Heart right ventricle (tissue), 16 donors: ENCODE data around the gene KRT81. TPM values are rescaled to one million over a fixed set of nuclear protein-coding genes. Genes with fewer than 3 reads are reported as not detected.
A peak's percentile ranks its signal among the peaks of the same experiment; 100 is the strongest.

Experiments used
- ATAC-seq, 8 donors: fragments of 200-7000 bp; cut with Tn5 transposase; one replicate each; pipeline ENCODE4 v1.9.1; 2020; ENCODE audit warnings: mild to moderate bottlenecking in 8 of 8, moderate library complexity in 8 of 8, moderate number of reproducible peaks in 1 of 8
- DNase-seq, 2 donors: peaks; one replicate each; pipeline ENCODE4 v3.0.0-alpha.2; 2020
- H3K27ac ChIP-seq, 10 donors: fragments of 200-600 bp; sonication (generic) in 2 of 10; one replicate each; pipeline versions ENCODE4 v1.5.0 to v1.8.0; 2020 to 2022; ENCODE audit warnings: mild to moderate bottlenecking in 3 of 10
- H3K27me3 ChIP-seq, 7 donors: fragments of 200-600 bp; one replicate each; pipeline ENCODE4 v1.8.0; 2021 to 2022; ENCODE audit warnings: mild to moderate bottlenecking in 2 of 7
- H3K36me3 ChIP-seq, 9 donors: fragments of 200-600 bp; sonication (generic) in 1 of 9; one replicate each; pipeline versions ENCODE4 v1.5.0 to v1.8.0; 2020 to 2022; ENCODE audit warnings: mild to moderate bottlenecking in 2 of 9
- H3K4me1 ChIP-seq, 9 donors: fragments of 200-600 bp; sonication (generic) in 1 of 9; one replicate each; pipeline versions ENCODE4 v1.5.0 to v1.8.0; 2020 to 2022; ENCODE audit warnings: mild to moderate bottlenecking in 4 of 9
- H3K4me3 ChIP-seq, 10 donors: fragments of 200-600 bp; sonication (generic) in 2 of 10; one replicate each; pipeline versions ENCODE4 v1.5.0 to v1.8.0; 2020 to 2022; ENCODE audit warnings: mild to moderate bottlenecking in 7 of 10, moderate library complexity in 2 of 10
- H3K9me3 ChIP-seq, 11 donors: fragments of 200-600 bp in 10 of 11; sonication (generic) in 2 of 11; one replicate each; pipeline versions ENCODE4 v1.5.0 to v1.8.0; 2013 to 2022; ENCODE audit warnings: mild to moderate bottlenecking in 2 of 11, control low read depth in 1 of 11, moderate library complexity in 1 of 11
- CTCF ChIP-seq, 9 donors: fragments of 200-600 bp; sonication (generic) in 2 of 9; IDR thresholded peaks; one replicate each; pipeline versions ENCODE4 v1.5.0 to v1.8.0; 2021 to 2022; ENCODE audit warnings: antibody characterized with exemption in 9 of 9, mild to moderate bottlenecking in 5 of 9, moderate library complexity in 1 of 9
- WGBS, 2 donors: extraction: QIAGEN DNeasy Blood & Tissue Kit; methylation state at CpG; one replicate each; pipeline ENCODE4 v1.1.7; 2013; ENCODE audit warnings: inconsistent platforms in 1 of 2; 5-methylcytosine and 5-hydroxymethylcytosine counted together
- intact Hi-C, 10 donors: fragments of 100-400 bp; cut with DNase I; formaldehyde crosslinking; loops; one replicate each; pipeline versions ENCODE4 v1.11.1 to v1.14.2; 2022
- polyA plus RNA-seq, 2 donors: library from polyadenylated mRNA; stranded (reverse); fragments of 200-250 nt; gene quantifications; one replicate each; pipeline ENCODE4 v1.2.3, GENCODE V29; 2013
- total RNA-seq, 10 donors: library from RNA; stranded (reverse); fragmentation: NEBNext Ultra II Directional in 3 of 10; extraction: Animal tissue kit (Norgen Biotek cat#: 25700) in 3 of 10; gene quantifications; one replicate each; pipeline versions ENCODE4 v1.2.1 to v1.2.4, GENCODE V29; 2021 to 2023
- donor health status: Arrhythmogenic right ventricular cardiomyopathy.
- donor health status: ischemic (EF 13 %, LVEDD 7.1; RV severe dilation, severe dysfunction).
- donor health status: healthy with polysubstance abuse.
- donor health status: DM: no; HTN: yes; CAD: no.
- donor health status: DM: no; HTN: no; CAD: no.
- donor health status: ischemic (EF 25% LVEDD 6.9; RV normal size, moderate dysfunction).
- donor health status: ischemic (EF 25% LVEDD 5.7; RV mildly dilated, moderate dysfunction).
- donor health status: healthy.
- donor health status: DM: yes; HTN: yes; CAD: no.
- donor health status: Ischemic cardiomyopathy.
- donor health status: ischemic (EF 35%, LVEDD 5.7; RV mildly dilated, moderate dysfunction).
- donor health status: nonischemic (EF 11% LVEDD 7.7; RV severe dilation, severe dysfunction).
- donor health status: DM: yes; HTN: yes; CAD: no.
- donor health status: PGD.
- donor health status: ischemic (EF 29% LVEDD 5.4; RV normal size, mild dysfunction).
- donor health status: nonischemic (EF 23%, LVEDD 6.1; RV moderate dilation, normal function).

Gene KRT81
- total and polyA plus RNA-seq, 12 donors: not detected

DNA sequence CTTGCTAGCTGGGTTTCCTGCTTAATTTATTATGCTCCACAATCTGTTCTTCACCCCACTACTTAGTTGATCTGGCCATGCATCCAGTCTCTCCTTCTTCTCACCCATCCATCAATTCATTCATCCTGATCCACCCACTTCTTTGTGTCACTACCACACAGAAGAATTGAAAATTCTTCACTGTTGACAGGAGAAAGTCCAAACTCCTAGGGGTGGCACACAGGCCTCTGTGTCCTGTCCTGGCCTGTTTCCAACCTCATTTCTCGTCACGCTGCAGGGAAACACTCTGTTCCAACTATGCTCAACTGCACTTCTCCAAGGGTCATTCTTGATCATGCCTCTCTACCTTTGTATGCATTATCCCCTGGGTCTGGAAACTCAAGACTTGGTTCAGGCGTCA, 40.5 kb upstream of the KRT81 start:
- TF ChIP-seq CTCF (IDR thresholded peaks at IDR 0.05): no peak
- Histone ChIP-seq H3K9me3 (peaks cover 0 to 17% (median 10%) of the 10 kb centered on the region in 11 donors), H3K27me3 (peaks cover 0 to 40% (median 20%) of the 10 kb centered on the region in 7 donors), H3K36me3 (no peaks in the 10 kb centered on the region), H3K27ac (no peak overlapping the region), H3K4me1 (no peaks in the 10 kb centered on the region), H3K4me3 (no peak overlapping the region)
- WGBS, 2 donors: 77 to 81% methylated on average over 3 of the region's 3 CpGs
- ATAC-seq (no peak), DNase-seq (no peak)
- intact Hi-C loops: no loop called here

GRCh38 chr12:52331039-52331438, 39.7 kb upstream of the KRT81 start:
- no peak for TF ChIP-seq CTCF (IDR thresholded peaks at IDR 0.05)

GRCh38 chr12:52327830-52328500, 36.6 kb upstream of the KRT81 start:
- 68 to 71% methylated on average over 10 of the region's 10 CpGs for WGBS, 2 donors
- no peaks in the 10 kb centered on the region for H3K36me3 ChIP-seq
- TF ChIP-seq CTCF (IDR thresholded peaks at IDR 0.05): peak in 2 of 9 donors; percentile 3 to 4
- no peak overlapping the region for H3K27ac ChIP-seq
- peaks cover 0 to 30% (median 13%) of the 10 kb centered on the region in 7 donors for H3K27me3 ChIP-seq
- no peak overlapping the region for H3K4me3 ChIP-seq
- ATAC-seq: peak in 3 of 8 donors; percentile 18 to 26 (median 18)
- intact Hi-C loops: loop anchor here in 8 of 10 donors (2.0 to 10.0 kb wide), 4 partner anchors 106 to 173 kb away; no protein-coding TSS in a partner anchor
- H3K4me1 ChIP-seq: no peaks in the 10 kb centered on the region
- DNase-seq: no peak
- H3K9me3 ChIP-seq: no peaks in the 10 kb centered on the region

More at GRCh38 chr12:52331039-52331438, 39.7 kb upstream of the KRT81 start:
- intact Hi-C loops: no loop called here
- DNase-seq: no peak
- Histone ChIP-seq H3K4me1 (no peaks in the 10 kb centered on the region), H3K27ac (no peak overlapping the region), H3K36me3 (no peaks in the 10 kb centered on the region), H3K27me3 (peaks cover 0 to 44% (median 20%) of the 10 kb centered on the region in 7 donors), H3K4me3 (no peak overlapping the region), H3K9me3 (peaks cover 0 to 9% (median 5%) of the 10 kb centered on the region in 11 donors)
- ATAC-seq: no peak
- WGBS, 2 donors: 26 to 38% methylated on average over 1 of the region's 1 CpG

GRCh38 chr12:52327052-52327829, 35.9 kb upstream of the KRT81 start:
- Histone ChIP-seq H3K36me3 (no peaks in the 10 kb centered on the region), H3K27ac (no peak overlapping the region), H3K4me1 (no peaks in the 10 kb centered on the region), H3K9me3 (no peaks in the 10 kb centered on the region), H3K27me3 (peaks cover 0 to 37% (median 15%) of the 10 kb centered on the region in 7 donors), H3K4me3 (no peak overlapping the region)
- ATAC-seq (peak; percentile 63 to 90 (median 83)), DNase-seq (peak; percentile 53 to 61)
- 46 to 50% methylated on average over 11 of the region's 11 CpGs for WGBS, 2 donors
- intact Hi-C loops: loop anchor here in 7 of 10 donors (2.0 to 10.0 kb wide), 4 partner anchors 105 to 172 kb away; no protein-coding TSS in a partner anchor
- TF ChIP-seq CTCF (IDR thresholded peaks at IDR 0.05): peak; percentile 33 to 87 (median 71)
